ENCODE measurements around the gene EPB41L1.
"Not testable (repeated sequence)": the region's sequence is repeated elsewhere in the genome, so short reads cannot be mapped to it uniquely, and the experiment has no call there.

EPB41L1 gene

GRCh38 chr20:36126836-36127527, 27.6 kb upstream of the EPB41L1 start:
- DNase-seq, result no peak

GRCh38 chr20:36128463-36129159, 25.9 kb upstream of the EPB41L1 start:
- no peak for DNase-seq

GRCh38 chr20:36129160-36129543, 25.4 kb upstream of the EPB41L1 start:
- DNase-seq, result no peak

- DNase-seq, result no peak
Observed at GRCh38 chr20:36130390-36130789, 24.1 kb upstream of the EPB41L1 start.

- DNase-seq, result no peak
Observed at GRCh38 chr20:36132802-36133211, 21.7 kb upstream of the EPB41L1 start.

- no peak for DNase-seq
Observed at GRCh38 chr20:36133821-36134220, 20.7 kb upstream of the EPB41L1 start.

- DNase-seq, result no peak
Observed at GRCh38 chr20:36135159-36135558, 19.4 kb upstream of the EPB41L1 start.

GRCh38 chr20:36135821-36136220, 18.7 kb upstream of the EPB41L1 start:
- DNase-seq, result no peak

GRCh38 chr20:36137313-36137712, 17.2 kb upstream of the EPB41L1 start:
- not testable (repeated sequence) for DNase-seq

GRCh38 chr20:36141310-36141709, 13.2 kb upstream of the EPB41L1 start:
- DNase-seq, result no peak

GRCh38 chr20:36144336-36144735, 10.2 kb upstream of the EPB41L1 start:
- DNase-seq, result no peak

- no peak for DNase-seq
Observed at GRCh38 chr20:36145877-36146707, 8.4 kb upstream of the EPB41L1 start.

- no peak for DNase-seq
Observed at GRCh38 chr20:36147690-36148089, 6.8 kb upstream of the EPB41L1 start.

- no peak for DNase-seq
Observed at GRCh38 chr20:36148439-36148838, 6.1 kb upstream of the EPB41L1 start.

- DNase-seq, result no peak
Observed at GRCh38 chr20:36149012-36149411, 5.5 kb upstream of the EPB41L1 start.

GRCh38 chr20:36149469-36149868, 5.1 kb upstream of the EPB41L1 start:
- no peak for DNase-seq

GRCh38 chr20:36150489-36150846, 4.1 kb upstream of the EPB41L1 start:
- DNase-seq, result no peak

- no peak for DNase-seq
Observed at GRCh38 chr20:36150847-36151539, 3.5 kb upstream of the EPB41L1 start.

GRCh38 chr20:36152261-36152660, 2.3 kb upstream of the EPB41L1 start:
- no peak for DNase-seq

GRCh38 chr20:36153204-36153603, 1.3 kb upstream of the EPB41L1 start:
- DNase-seq, result no peak

GRCh38 chr20:36153736-36154699, 522 bp upstream of the EPB41L1 start:
- no peak for DNase-seq

GRCh38 chr20:36155629-36155971, 1.1 kb downstream of the EPB41L1 start:
- no peak for DNase-seq
